ENCODE data around the gene CFL1.
A peak's percentile ranks its signal among the peaks of the same experiment; 100 is the strongest.

DNA sequence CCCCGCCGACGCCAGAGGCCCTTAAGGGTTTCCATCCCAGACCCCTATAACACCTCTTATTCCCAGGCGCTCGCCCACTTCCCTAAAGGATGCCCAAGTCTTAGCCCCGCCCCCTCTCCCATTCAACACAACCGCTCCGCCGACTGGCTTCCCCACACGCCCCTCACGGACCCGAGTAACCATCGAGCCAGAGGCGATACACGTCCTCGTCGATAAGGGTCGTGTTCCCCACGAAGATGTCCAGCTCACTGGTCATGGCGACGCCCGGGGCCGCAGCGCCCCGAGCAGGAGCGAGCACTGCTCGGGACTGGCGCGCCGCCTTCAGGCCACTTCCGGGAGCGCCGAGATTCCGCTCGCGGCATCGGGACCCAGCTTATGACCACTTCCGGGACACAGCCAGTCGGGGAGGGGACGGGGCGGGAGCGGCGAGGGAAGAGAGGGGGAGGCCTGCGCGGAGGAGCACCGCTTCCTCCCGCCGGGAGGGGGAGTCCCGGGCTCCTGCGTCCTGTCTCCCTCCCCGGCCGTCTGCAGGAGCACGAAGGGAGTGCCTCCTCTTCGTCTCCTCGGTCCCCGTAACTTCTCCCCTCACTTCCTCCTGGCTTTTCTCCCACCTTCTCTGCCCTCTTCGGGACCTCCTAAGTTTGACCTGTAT is 30.3 kb upstream of the CFL1 start, which contains the start of gene FIBP:
- TF ChIP-seq, protein P1, sequence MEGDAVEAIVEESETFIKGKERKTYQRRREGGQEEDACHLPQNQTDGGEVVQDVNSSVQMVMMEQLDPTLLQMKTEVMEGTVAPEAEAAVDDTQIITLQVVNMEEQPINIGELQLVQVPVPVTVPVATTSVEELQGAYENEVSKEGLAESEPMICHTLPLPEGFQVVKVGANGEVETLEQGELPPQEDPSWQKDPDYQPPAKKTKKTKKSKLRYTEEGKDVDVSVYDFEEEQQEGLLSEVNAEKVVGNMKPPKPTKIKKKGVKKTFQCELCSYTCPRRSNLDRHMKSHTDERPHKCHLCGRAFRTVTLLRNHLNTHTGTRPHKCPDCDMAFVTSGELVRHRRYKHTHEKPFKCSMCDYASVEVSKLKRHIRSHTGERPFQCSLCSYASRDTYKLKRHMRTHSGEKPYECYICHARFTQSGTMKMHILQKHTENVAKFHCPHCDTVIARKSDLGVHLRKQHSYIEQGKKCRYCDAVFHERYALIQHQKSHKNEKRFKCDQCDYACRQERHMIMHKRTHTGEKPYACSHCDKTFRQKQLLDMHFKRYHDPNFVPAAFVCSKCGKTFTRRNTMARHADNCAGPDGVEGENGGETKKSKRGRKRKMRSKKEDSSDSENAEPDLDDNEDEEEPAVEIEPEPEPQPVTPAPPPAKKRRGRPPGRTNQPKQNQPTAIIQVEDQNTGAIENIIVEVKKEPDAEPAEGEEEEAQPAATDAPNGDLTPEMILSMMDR (IDR thresholded peaks at IDR 0.05 in 4 of 5, conservative IDR thresholded peaks at IDR 0.05 in 1 of 5): peak; percentile 85 to 95 (median 93)
- peak; percentile 80 to 92 for TF ChIP-seq POLR2A (IDR thresholded peaks at IDR 0.05)
